Iris pigment epithelial cell (primary cell): ENCODE measurements around the gene PSEN1.
A peak's percentile ranks its signal among the peaks of the same experiment; 100 is the strongest.

ENCODE experiments used
- DNase-seq: peaks from one replicate; pipeline ENCODE4 v3.0.0-alpha.2; 2011; ENCODE audit warnings: low read depth

PSEN1 gene

GRCh38 chr14:73253721-73254120, 117.4 kb downstream of the PSEN1 start:
- no peak for DNase-seq

- no peak for DNase-seq
Measured at GRCh38 chr14:73254247-73255004, 118.1 kb downstream of the PSEN1 start.

- DNase-seq: no peak
Measured at GRCh38 chr14:73255005-73255400, 118.7 kb downstream of the PSEN1 start.

- no peak for DNase-seq
Measured at GRCh38 chr14:73255693-73256225, 119.5 kb downstream of the PSEN1 start.

- DNase-seq: no peak
Measured at GRCh38 chr14:73258076-73258475, 121.8 kb downstream of the PSEN1 start.

- no peak for DNase-seq
Measured at GRCh38 chr14:73258845-73259611, 122.7 kb downstream of the PSEN1 start.

- no peak for DNase-seq
Measured at GRCh38 chr14:73259837-73260236, 123.5 kb downstream of the PSEN1 start.

GRCh38 chr14:73260574-73260973, 124.3 kb downstream of the PSEN1 start:
- no peak for DNase-seq

GRCh38 chr14:73261075-73261474, 124.8 kb downstream of the PSEN1 start:
- no peak for DNase-seq

GRCh38 chr14:73261520-73262426, 125.5 kb downstream of the PSEN1 start:
- DNase-seq: no peak

GRCh38 chr14:73262427-73263183, 126.3 kb downstream of the PSEN1 start:
- no peak for DNase-seq

- no peak for DNase-seq
Measured at GRCh38 chr14:73263606-73264005, 127.3 kb downstream of the PSEN1 start.

- no peak for DNase-seq
Measured at GRCh38 chr14:73264080-73264884, 128.0 kb downstream of the PSEN1 start.

- no peak for DNase-seq
Measured at GRCh38 chr14:73264885-73265720, 128.8 kb downstream of the PSEN1 start.

GRCh38 chr14:73265721-73266046, 129.4 kb downstream of the PSEN1 start:
- no peak for DNase-seq

GRCh38 chr14:73266317-73266716, 130.0 kb downstream of the PSEN1 start:
- DNase-seq: no peak

GRCh38 chr14:73267474-73267873, 131.2 kb downstream of the PSEN1 start:
- no peak for DNase-seq

GRCh38 chr14:73269729-73270531, 133.6 kb downstream of the PSEN1 start:
- peak; percentile 28 for DNase-seq

- no peak for DNase-seq
Measured at GRCh38 chr14:73272393-73272792, 136.1 kb downstream of the PSEN1 start.
